Prostate gland (tissue), 2 donors: ENCODE data around the gene EPC2. TPM values are rescaled to one million over a fixed set of nuclear protein-coding genes. Genes with fewer than 3 reads are reported as not detected.

ENCODE experiments used
- DNase-seq: peaks from one replicate; pipeline ENCODE4 v3.0.0-alpha.2; 2019; ENCODE audit warnings: low spot score
- H3K27ac ChIP-seq, 2 donors: fragments of 200-600 bp; sonication (generic); 2 replicates each; pipeline ENCODE4 v1.5.1; 2017 to 2019
- H3K27me3 ChIP-seq: fragments of 200-600 bp; sonication (generic); replicated peaks from 2 replicates; pipeline ENCODE4 v1.5.1; 2019; ENCODE audit not compliant: insufficient read depth
- H3K36me3 ChIP-seq, 2 donors: fragments of 200-600 bp; sonication (generic); 1 replicate in 1 of 2; 2 replicates in 1 of 2; pipeline versions ENCODE4 v1.5.1 to v1.8.1; 2017 to 2019
- H3K4me1 ChIP-seq: fragments of 200-600 bp; sonication (generic); replicated peaks from 2 replicates; pipeline ENCODE4 v1.5.1; 2019
- H3K4me3 ChIP-seq, 2 donors: fragments of 200-600 bp; sonication (generic); 2 replicates each; pipeline ENCODE4 v1.5.1; 2017 to 2019
- H3K9me3 ChIP-seq: fragments of 200-600 bp; sonication (generic); 2 replicates; pipeline ENCODE4 v1.5.1; 2017
- POLR2A ChIP-seq: fragments of 450-650 bp; IDR thresholded peaks from one replicate; pipeline ENCODE4 v1.6.1; 2016; ENCODE audit warnings: antibody characterized with exemption, mild to moderate bottlenecking
- POLR2AphosphoS5 ChIP-seq: sonication (generic); formaldehyde crosslinking; IDR thresholded peaks from one replicate; pipeline ENCODE4 v1.6.1; 2017; ENCODE audit warnings: antibody characterized with exemption
- WGBS: methylation state at CpG from one replicate; pipeline ENCODE4 v1.1.5; 2018; 5-methylcytosine and 5-hydroxymethylcytosine counted together
- intact Hi-C: fragments of 100-400 bp; cut with DNase I; formaldehyde crosslinking; loops from one replicate; pipeline ENCODE4 v1.14.2; 2022
- small RNA-seq, 2 donors: library from RNA; depleted of rRNA; stranded (forward); fragments of <200 nt; gene quantifications; one replicate each; pipeline ENCODE3, GENCODE V24; 2016
- total RNA-seq, 2 donors: library from RNA; depleted of rRNA; stranded (reverse); fragments of >200 nt; gene quantifications; one replicate each; pipeline ENCODE4 v1.1.0, GENCODE V29; 2016
- TF ChIP-seq, protein P1 (sequence below), 4 experiments: fragments of 200-600 bp in 2 of 4; fragments of 450-650 bp in 2 of 4; sonication (generic) in 2 of 4; IDR thresholded peaks; 1 replicate in 3 of 4; 2 replicates in 1 of 4; pipeline ENCODE4 v1.5.1; 2016 to 2019; ENCODE audit warnings: antibody characterized with exemption in 4 of 4, mild to moderate bottlenecking in 2 of 4, moderate library complexity in 2 of 4

The EPC2 gene
- total RNA-seq, 2 donors from 2014 or later, result 27.2 to 40.2 TPM

DNA sequence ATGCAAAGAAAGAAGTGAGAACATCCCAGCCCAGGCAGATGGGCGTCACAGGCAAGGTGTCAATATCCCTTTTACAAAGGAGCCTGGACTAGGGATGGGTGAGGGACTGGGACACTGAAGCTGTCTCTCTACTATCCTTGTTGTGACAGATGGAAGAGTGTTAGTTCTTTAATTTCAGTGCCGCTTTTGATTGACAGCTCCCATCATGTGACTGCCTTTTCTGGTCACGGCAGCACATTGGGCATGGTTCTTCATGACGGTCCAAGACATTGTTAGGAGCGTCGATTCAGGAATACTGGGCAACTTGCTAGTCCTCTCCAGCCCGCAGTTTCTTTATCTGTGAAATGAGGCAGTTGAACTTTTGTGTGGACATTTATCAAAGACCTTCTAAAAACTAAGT, 188.1 kb downstream of the EPC2 start:
- TF ChIP-seq, protein P1, sequence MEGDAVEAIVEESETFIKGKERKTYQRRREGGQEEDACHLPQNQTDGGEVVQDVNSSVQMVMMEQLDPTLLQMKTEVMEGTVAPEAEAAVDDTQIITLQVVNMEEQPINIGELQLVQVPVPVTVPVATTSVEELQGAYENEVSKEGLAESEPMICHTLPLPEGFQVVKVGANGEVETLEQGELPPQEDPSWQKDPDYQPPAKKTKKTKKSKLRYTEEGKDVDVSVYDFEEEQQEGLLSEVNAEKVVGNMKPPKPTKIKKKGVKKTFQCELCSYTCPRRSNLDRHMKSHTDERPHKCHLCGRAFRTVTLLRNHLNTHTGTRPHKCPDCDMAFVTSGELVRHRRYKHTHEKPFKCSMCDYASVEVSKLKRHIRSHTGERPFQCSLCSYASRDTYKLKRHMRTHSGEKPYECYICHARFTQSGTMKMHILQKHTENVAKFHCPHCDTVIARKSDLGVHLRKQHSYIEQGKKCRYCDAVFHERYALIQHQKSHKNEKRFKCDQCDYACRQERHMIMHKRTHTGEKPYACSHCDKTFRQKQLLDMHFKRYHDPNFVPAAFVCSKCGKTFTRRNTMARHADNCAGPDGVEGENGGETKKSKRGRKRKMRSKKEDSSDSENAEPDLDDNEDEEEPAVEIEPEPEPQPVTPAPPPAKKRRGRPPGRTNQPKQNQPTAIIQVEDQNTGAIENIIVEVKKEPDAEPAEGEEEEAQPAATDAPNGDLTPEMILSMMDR (IDR thresholded peaks at IDR 0.05), result no peak
- TF ChIP-seq POLR2A, result no peak
- TF ChIP-seq POLR2AphosphoS5, result no peak
- H3K4me1 ChIP-seq, result no peaks in the 10 kb centered on the region
- no peak overlapping the region for H3K4me3 ChIP-seq
- intact Hi-C loops, result no loop called here
- no peaks in the 10 kb centered on the region for H3K27me3 ChIP-seq
- H3K36me3 ChIP-seq, result no peaks in the 10 kb centered on the region
- 94% methylated on average over 7 of the region's 7 CpGs for WGBS
- no peaks in the 10 kb centered on the region for H3K9me3 ChIP-seq
- DNase-seq, result no peak
- no peak overlapping the region for H3K27ac ChIP-seq

Small RNAs within 50 kb of the gene (small RNA-seq; reads per million reads assigned to genes)
- gene RNU2-9P (0 reads per million in 2 donors), gene RPS29P8 (0 to 0.10 reads per million in 2 donors)

Other genes with a start within 250 kb of the EPC2 start
- 100 to 1,000 TPM in 1 of 2 donors, 10 to 100 TPM in 1; 84.3 to 123 TPM for gene KIF5C, start 230.5 kb downstream of the EPC2 start, total RNA-seq